ENCODE results near the gene KIF22. TPM values are rescaled to one million over a fixed set of nuclear protein-coding genes. Genes with fewer than 3 reads are reported as not detected.

The KIF22 gene
- total RNA-seq, 4 donors from 2014 or later: 9.2 to 25.2 (median 13.1) TPM

GRCh38 chr16:29815032-29815721, 24.6 kb downstream of the KIF22 start:
- DNase-seq (ENCODE audit: low spot score) (no peak), ATAC-seq (ENCODE audit: low FRiP score) (no peak)
- no peak for TF ChIP-seq CTCF (IDR thresholded peaks at IDR 0.05)

- TF ChIP-seq CTCF (IDR thresholded peaks at IDR 0.05): peak in 2 of 3 donors; percentile 67 to 70
- ATAC-seq (ENCODE audit: low FRiP score): peak; percentile 82
- DNase-seq (ENCODE audit: low spot score): peak; percentile 86
These were observed 25.5 kb downstream of the KIF22 start, which contains the start of gene PAGR1 for GRCh38 chr16:29815793-29816693. TSS of gene PAGR1 (plus strand) at chr16:29816152. CDS start at chr16:29816526, 374 bp downstream.

GRCh38 chr16:29816694-29817441, 26.3 kb downstream of the KIF22 start:
- DNase-seq (ENCODE audit: low spot score) (no peak), ATAC-seq (ENCODE audit: low FRiP score) (peak; percentile 46)
- no peak for TF ChIP-seq CTCF (IDR thresholded peaks at IDR 0.05)

GRCh38 chr16:29818082-29818481, 27.5 kb downstream of the KIF22 start:
- no peak for TF ChIP-seq CTCF (IDR thresholded peaks at IDR 0.05)

GRCh38 chr16:29819506-29819905, 29.0 kb downstream of the KIF22 start:
- no peak for TF ChIP-seq CTCF (IDR thresholded peaks at IDR 0.05)
- no peak for DNase-seq (ENCODE audit: low spot score)
- no peak for ATAC-seq (ENCODE audit: low FRiP score)

More at GRCh38 chr16:29818082-29818481, 27.5 kb downstream of the KIF22 start:
- no peak for DNase-seq (ENCODE audit: low spot score)
- no peak for ATAC-seq (ENCODE audit: low FRiP score)

- no peak for DNase-seq (ENCODE audit: low spot score)
These were observed 29.7 kb downstream of the KIF22 start, which contains the start of gene MVP for GRCh38 chr16:29820271-29820701. TSS of gene MVP (plus strand) at chr16:29820462. CDS start at chr16:29830550, 10,088 bp downstream.

More at GRCh38 chr16:29820271-29820701, 29.7 kb downstream of the KIF22 start, which contains the start of gene MVP:
- ATAC-seq (ENCODE audit: low FRiP score): no peak
- TF ChIP-seq CTCF (IDR thresholded peaks at IDR 0.05): no peak

Data from omental fat pad (tissue), 4 donors.